A172 (cell line): ENCODE results near the gene CTXN3. TPM values are rescaled to one million over a fixed set of nuclear protein-coding genes. Genes with fewer than 3 reads are reported as not detected.
"Not testable (repeated sequence)": the region's sequence is repeated elsewhere in the genome, so short reads cannot be mapped to it uniquely, and the experiment has no call there.

Experiments
- DNase-seq: peaks from one replicate; pipeline ENCODE4 v3.0.0-alpha.2; 2015; ENCODE audit warnings: low spot score
- total RNA-seq: library from RNA; depleted of rRNA; stranded (reverse); fragments of >200 nt; shearing (Covaris generic); gene quantifications from 2 replicates; pipeline ENCODE4 v1.2.3, GENCODE V29; 2014

CTXN3 gene
- total RNA-seq, 1 experiment from 2014 or later = not detected

- DNase-seq = peak; percentile 44
Measured at GRCh38 chr5:127650649-127651048, 1.8 kb downstream of the CTXN3 start.

- DNase-seq = no peak
Measured at GRCh38 chr5:127652952-127653611, 4.2 kb downstream of the CTXN3 start.

- no peak for DNase-seq
Measured at GRCh38 chr5:127656825-127657224, 7.9 kb downstream of the CTXN3 start.

GRCh38 chr5:127660047-127660733 lies 11.3 kb downstream of the CTXN3 start:
- DNase-seq = no peak

DNA sequence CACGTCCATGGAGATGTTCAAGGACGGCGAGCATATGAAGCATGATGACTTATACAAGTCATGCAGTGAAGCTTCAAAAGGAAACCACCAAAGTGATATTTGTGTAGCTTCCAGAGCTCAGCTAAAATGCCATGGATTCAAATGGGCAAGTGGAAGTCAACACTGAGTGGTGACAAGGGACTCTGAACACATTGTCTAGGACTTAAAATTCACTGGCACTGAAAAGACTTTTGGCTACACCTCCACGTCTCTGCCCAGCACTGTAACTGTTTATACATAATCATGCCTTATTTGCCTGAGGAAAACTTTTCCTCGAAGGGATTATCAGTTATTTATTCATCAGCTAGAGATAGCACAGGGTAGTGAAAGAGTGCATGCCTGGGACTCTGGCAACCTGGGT lies 15.2 kb downstream of the CTXN3 start:
- DNase-seq = no peak

DNA sequence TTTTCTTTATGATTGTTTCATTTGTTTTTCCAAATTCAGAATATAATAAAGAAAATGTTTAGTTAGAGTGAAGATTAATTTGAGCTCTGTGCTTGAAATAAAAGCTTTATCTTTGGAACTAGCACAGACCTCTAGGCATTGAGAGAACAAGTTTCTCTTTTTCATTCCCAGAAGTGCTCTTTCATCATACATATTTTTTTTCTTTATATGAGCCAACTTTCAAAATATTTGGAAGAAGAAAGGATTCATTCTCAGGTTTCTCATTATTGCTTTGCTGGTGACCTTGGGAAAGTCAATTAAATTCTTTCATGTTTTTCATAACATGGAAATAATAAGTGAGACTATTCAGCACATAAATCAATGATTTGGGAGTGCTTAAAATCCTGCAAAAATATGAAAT lies 16.8 kb downstream of the CTXN3 start:
- DNase-seq = no peak

GRCh38 chr5:127666043-127666716 lies 17.3 kb downstream of the CTXN3 start:
- no peak for DNase-seq

GRCh38 chr5:127667926-127668325 lies 19.0 kb downstream of the CTXN3 start:
- DNase-seq = no peak

DNA sequence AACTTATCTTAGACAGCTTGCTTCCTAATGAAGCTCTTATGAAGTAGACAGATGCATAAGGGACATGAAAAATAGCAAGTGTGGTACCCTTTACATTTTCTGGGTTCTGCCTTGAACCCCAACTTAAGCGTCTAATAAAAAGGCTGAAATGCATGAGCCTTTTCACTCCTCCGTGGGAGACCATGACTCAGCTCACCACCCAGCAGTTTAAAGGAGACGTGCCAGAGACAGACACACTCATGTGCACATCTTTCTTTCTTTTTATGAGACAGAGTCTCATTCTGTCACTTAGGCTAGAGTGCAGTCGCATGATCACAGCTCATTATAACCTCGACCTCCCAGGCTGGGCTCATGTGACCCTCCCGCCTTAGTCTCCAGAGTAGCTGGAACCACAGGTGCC lies 22.3 kb downstream of the CTXN3 start:
- DNase-seq = peak; percentile 8

GRCh38 chr5:127673117-127673800 lies 24.4 kb downstream of the CTXN3 start:
- DNase-seq = peak; percentile 3

DNA sequence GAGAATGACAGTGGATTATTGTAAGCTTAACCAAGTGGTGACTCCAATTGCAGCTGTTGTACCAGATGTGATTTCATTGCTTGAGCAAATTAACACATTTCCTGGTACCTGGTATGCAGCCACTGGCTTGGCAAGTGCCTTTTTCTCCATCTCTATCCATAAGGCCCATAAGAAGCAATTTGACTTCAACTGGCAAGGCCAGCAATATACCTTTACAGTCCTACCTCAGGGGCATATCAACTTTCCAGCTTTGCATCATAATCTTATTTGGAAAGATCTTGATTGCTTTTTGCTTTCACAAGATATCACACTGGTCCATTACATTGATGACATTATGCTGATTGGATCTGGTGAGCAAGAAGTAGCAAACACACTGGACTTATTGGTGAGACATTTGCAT lies 28.1 kb downstream of the CTXN3 start:
- not testable (repeated sequence) for DNase-seq

- not testable (repeated sequence) for DNase-seq
Measured at GRCh38 chr5:127679691-127680330, 30.9 kb downstream of the CTXN3 start.

DNA sequence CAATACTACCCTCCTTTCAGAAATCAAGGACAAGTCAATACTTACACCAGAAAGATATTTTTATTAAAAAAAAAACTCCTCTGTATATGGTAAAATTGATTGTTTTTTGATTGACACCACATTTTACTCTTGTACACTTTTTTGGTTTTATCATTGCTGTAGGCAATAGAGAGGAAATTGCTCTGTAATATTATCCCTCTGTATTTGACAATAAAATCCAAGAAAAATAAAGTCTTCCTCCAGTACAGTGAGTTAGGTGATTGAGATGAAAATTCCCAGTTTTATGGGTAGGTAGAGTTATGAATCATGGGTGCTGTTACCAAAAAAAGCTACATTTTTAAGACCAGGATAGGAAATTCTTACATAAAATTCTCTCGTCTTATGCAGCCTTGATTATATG lies 31.7 kb downstream of the CTXN3 start:
- no peak for DNase-seq

DNA sequence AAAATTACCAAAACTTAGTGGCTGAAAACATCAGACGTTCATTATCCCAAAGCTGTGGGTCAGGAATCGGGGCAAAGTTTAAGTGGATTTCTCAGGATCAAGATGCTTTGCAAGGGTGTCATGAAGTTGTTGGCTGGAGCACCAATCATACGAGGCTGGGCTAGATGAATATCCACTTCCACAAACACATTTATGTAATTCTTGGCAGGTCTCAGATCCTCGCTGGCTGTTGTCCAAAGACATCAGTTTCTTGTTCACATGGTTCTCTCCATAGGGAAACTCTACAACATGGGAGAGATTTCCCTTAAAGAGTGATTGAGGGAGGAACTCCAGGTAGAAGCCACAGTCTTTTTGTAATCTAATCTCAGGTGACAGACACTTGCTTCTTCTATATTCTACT lies 34.1 kb downstream of the CTXN3 start:
- DNase-seq = no peak

GRCh38 chr5:127684726-127685467 lies 36.0 kb downstream of the CTXN3 start:
- no peak for DNase-seq

- no peak for DNase-seq
Measured at GRCh38 chr5:127685662-127686061, 36.8 kb downstream of the CTXN3 start.

- no peak for DNase-seq
Measured at GRCh38 chr5:127686424-127686823, 37.5 kb downstream of the CTXN3 start.

DNA sequence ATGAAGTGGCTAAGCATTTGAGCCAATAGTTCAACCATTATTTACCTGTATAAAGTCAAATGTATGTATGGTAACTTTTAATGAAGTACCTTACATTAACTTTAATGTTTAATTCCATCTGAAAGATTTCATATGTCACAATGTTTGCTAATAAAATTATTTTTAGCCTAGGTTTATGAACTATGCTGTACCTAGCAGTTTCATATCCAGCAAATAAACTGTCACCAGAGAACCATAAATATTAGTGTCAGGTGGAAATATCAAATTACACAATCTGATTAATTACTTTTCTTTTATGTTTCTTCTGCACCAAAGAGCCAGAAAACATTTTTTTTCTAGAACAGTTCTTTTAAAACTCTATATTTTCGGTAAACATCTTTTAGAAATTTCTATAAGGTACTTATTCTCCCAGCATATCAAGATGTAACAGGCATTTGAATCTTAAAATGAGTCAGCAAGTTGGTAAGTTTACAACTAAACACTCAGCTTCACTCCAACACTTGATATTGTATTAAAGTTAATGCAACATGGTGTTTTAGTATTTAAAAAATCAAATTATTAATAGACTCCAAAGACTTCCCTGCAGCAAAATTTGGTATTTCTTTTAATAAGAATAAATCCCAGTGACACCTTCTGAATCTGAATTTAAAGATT lies 45.8 kb downstream of the CTXN3 start:
- no peak for DNase-seq

- no peak for DNase-seq
Measured at GRCh38 chr5:127695346-127695745, 46.5 kb downstream of the CTXN3 start.

- DNase-seq = peak; percentile 63
Measured at GRCh38 chr5:127696683-127697082, 47.8 kb downstream of the CTXN3 start.
